ENCODE data around the gene TBC1D22A.
A peak's percentile ranks its signal among the peaks of the same experiment; 100 is the strongest.
"Not testable (repeated sequence)": the region's sequence is repeated elsewhere in the genome, so short reads cannot be mapped to it uniquely, and the experiment has no call there.

Gene TBC1D22A

GRCh38 chr22:46972901-46973831, 210.7 kb downstream of the TBC1D22A start:
- no peak for DNase-seq (ENCODE audit: low read depth)

DNA sequence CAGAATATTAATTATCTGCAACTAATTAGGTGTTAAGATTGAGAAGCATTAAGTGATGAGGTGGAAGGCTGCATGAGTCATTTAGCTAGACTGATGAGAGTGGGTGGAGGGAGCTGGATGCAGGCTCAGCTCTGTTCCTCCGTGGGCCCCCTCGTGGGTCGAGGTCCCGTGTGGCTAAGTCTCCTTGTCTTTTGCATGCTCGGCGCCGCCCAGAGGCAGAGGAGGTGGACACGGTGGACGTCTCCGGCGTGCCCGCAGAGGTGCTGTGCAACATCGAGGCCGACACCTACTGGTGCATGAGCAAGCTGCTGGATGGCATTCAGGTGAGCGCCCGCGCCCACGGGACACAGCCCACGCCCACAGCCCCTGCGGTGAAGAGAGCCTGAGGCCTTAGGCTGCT, 211.6 kb downstream of the TBC1D22A start:
- DNase-seq (ENCODE audit: low read depth): no peak

DNA sequence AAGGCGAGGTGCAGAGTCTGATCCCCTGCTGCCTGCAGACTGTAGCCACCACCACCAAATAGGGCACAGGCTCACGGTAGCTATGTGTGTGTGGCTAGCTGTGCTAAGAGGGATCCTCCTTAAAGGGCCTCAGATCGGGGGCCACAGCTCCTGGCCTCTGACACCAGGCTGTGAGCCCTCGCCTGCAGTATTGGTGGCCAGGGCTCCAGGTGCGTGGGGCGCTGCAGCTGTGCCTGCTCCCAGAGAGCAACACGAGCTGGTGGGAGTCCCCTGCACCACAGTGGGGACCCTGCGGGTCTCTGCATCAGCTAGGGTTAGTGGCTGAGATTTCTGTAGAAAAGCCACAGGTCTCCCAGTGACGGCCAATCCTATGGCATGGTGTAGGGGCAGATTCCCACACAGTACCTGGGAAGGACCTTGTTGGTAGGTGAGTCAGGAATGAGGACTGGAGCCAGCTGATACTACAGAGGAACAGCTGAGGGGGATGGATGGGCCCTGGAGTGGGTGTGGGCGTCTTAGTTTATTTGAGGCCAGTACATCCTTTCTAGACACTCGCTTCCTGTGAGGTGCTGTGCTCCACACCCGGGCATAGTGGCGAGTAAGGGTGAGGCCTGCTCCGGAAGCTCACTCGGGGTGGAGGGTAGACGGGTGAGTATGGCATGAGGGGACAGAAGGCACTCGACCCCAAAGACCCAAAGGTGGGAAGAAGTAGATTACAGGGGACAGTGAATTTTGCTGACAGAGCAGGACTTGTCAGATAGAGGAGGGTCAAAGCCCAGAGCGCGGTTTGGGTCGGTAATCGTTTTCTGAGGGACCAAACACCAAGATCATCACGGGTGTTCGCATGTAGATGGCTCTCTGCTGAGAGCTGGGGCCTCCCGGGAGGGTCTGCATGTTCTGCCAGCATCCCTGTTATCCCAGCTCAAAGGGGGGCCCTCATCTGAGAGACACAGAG, 212.5 kb downstream of the TBC1D22A start:
- DNase-seq (ENCODE audit: low read depth): no peak

GRCh38 chr22:46976143-46976542, 213.7 kb downstream of the TBC1D22A start:
- no peak for DNase-seq (ENCODE audit: low read depth)

GRCh38 chr22:46976598-46976997, 214.1 kb downstream of the TBC1D22A start:
- DNase-seq (ENCODE audit: low read depth): no peak

DNA sequence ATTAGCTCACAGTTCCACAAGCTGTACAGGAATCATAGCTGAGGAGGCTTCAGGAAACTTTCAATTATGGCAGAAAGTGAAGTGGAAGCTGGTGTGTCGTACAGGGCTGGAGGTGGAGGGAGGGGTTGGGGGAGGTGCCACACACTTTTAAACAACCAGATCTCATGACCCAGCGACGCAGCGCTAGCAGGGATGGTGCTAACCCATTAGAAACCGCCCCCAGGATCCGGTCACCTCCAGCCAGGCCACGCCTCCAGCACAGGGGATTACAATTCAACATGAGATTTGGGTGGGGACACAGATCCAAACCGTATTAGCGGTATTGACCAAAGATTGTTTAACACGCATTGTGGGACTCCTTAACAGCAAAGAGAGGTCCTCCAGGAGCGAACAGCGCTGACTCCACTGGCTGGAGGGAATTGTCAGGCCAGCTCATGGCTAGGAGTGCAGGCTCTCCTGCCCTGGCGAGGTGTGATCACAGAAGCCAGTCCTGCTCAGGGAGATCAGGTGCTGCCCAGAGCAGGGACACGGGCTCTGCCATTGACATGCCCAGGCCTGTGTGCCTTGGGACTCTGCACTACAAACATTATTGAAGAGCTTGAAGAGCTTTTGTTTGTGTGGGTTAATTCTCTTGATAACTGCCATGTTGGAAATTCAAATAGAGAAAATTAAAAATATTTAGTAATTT, 215.3 kb downstream of the TBC1D22A start:
- no peak for DNase-seq (ENCODE audit: low read depth)

GRCh38 chr22:46978668-46979067, 216.2 kb downstream of the TBC1D22A start:
- not testable (repeated sequence) for DNase-seq (ENCODE audit: low read depth)

DNA sequence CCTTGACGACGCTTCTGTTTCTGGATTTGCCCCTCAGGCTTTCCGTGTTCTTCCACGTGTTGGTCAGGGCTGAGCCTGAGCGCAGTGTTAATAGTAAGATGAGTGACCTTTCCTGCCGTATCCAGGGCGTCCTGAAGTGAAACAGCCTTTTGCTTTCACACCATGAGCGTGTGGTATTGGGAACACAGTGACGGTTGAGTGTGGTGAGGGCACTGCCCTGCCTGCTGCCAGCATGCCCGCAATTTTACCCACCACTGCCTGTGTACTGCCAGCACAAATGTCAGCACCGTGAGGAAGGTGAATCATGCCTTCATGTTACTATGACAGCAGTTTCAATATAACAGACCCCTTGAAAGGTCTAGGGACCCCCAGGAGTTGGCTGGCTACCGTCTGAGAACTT, 217.1 kb downstream of the TBC1D22A start:
- no peak for DNase-seq (ENCODE audit: low read depth)

GRCh38 chr22:46980392-46980791, 217.9 kb downstream of the TBC1D22A start:
- no peak for DNase-seq (ENCODE audit: low read depth)

DNA sequence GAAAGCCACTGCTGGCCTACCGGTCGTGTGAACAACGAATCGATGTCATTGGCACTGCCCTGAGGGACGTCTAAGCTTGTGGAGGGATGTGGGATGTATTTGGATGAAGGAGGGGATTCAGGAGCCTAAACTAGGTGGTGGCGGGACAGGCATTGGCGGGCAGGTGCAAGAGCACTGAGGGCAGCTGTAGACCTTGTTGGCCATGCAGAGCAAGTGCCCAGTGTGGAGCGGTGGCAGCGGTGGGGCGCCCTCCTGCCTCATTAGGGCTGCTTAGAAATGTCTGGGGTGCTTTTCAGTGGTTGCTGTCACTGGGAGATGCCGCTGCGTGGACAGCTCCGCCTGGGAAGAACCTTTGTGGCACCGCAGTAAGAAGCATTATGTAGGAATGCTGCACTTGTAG, 220.2 kb downstream of the TBC1D22A start:
- no peak for DNase-seq (ENCODE audit: low read depth)

- DNase-seq (ENCODE audit: low read depth): no peak
Observed at GRCh38 chr22:46983046-46983445, 220.6 kb downstream of the TBC1D22A start.

DNA sequence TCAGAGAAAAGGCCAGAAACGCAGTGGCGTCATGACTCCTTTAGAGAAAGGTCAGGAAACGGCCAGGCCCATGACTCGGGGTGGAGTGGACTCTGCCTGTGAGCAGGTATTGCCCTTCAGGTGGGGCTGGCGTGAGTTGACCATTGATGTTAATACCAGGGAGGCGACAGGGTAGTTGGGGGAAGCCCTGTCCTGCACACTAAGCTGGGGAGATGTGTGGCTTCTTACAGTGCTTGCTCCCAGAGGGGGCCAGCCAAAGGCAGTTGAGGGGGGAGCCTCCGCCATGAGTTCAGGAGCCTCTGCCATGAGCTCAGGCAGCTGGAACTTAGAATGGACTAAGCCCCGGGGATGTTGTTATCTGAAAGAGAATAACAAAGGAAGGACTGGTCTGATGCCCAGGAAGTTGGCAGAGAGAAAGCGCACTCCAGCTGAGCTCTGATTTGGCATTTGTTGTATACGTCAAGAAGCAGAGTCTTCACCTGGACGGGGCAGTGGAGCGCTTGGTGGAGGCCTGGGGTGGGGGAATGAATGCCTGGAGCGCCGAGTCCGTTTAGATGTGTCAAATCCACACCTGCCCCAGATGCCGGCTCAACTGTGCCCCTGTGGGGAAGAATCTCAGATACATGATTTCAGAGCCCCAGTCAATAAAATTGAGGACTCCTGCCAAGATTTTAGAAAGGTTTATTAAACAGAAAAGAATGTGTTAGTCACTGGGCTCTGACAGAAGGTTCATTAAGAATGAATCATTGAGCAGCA, 222.5 kb downstream of the TBC1D22A start:
- DNase-seq (ENCODE audit: low read depth): peak; percentile 81

GRCh38 chr22:46985507-46985882, 223.0 kb downstream of the TBC1D22A start:
- no peak for DNase-seq (ENCODE audit: low read depth)

DNA sequence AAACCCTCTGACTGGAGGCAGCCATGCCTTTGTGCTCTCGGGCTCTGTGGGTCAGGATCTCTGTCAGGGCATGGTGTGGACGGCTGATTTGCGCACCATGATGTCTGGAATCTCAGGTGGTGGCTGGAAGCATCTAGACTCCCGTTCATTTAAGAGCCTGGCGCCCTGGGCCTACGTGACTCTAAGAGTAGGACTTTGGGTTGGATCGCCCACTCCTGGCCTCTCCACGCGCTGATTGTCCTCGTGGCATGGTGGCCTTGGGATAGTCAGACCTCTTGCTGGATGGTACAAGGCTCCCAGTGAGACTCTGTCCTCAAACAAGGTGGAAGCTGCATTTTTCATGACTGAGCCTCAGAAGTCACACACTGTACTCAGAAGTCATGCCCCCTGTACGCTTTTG, 224.3 kb downstream of the TBC1D22A start:
- DNase-seq (ENCODE audit: low read depth): no peak

GRCh38 chr22:46990937-46991550, 228.6 kb downstream of the TBC1D22A start:
- DNase-seq (ENCODE audit: low read depth): no peak

DNA sequence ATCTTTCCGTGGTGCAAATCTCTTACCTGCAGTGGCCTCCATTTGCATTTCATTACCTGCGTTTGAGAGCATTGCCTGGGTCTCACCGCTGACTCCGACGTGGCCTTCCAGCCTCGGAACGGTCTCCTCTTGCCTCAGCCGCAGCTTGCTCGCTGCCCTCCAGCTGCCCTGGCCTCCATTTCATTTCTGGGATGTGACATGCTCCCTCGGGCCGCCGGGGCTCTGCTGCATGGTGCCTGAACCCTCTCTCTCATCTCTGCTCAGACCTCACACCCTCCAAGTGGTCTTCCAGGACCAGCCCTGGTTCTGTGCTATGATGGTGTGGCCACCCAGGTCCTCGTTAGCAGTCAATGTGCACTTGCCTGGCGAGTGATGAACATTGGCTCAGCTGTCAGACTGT, 229.2 kb downstream of the TBC1D22A start:
- no peak for DNase-seq (ENCODE audit: low read depth)

DNA sequence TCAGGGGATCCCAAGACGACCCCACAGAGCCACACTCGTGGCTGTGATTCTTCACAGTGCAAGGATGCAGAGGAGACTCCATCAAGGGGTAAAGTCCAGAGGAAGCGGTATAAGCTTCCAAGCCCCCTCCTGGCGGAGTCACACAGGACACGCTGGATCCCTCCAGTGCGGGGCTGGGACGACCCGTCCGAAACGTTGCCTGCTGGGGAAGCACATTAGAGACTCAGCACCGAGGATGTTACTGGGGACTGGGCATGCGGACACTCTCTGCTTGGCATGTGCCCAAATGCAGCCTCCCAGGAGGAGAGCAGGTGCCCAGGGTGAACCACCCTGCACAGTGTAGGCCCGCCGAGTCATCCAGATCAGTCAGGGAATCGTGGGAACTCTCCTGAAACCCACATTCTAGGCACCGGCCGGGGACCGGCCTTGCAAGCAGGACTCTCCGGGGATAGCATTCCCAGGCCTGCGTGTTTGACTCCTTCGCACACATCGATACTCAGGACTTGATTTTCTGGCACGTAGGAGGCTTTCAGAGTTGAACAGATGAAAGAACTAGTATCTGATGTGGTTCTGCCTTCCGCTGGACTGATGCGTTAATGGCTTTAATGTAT, 229.8 kb downstream of the TBC1D22A start:
- DNase-seq (ENCODE audit: low read depth): no peak

- DNase-seq (ENCODE audit: low read depth): no peak
Observed at GRCh38 chr22:46993633-46994032, 231.2 kb downstream of the TBC1D22A start.

GRCh38 chr22:46994265-46994664, 231.8 kb downstream of the TBC1D22A start:
- no peak for DNase-seq (ENCODE audit: low read depth)

DNA sequence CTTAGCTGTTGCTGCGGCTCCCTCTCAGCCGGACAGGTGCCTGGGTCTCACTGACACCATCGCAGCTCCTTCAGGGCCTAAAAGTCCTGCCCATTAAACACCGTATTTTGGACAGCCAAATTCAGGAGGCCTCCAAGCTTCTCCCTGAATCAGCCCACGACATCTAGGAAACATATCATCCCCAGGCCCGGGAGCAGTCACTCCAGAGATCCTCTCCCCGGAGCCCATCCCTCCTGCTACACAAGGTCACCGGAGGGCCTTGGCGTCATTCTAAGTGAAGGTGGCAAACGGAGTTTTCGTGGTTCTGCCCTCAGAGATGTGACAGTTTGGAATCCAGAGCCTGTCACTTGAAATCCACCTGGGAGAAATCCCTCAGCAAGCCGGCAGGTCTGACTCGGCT, 232.5 kb downstream of the TBC1D22A start:
- DNase-seq (ENCODE audit: low read depth): no peak
